Erythroblast (primary cell): ENCODE measurements around the gene EXTL1.

ENCODE experiments used
- GATA1 ChIP-seq: IDR thresholded peaks from 2 replicates; pipeline ENCODE4 v1.6.1; 2011; ENCODE audit warnings: low read depth, mild to moderate bottlenecking, control low read depth, low read length, moderate library complexity
- POLR2A ChIP-seq: IDR thresholded peaks from 2 replicates; pipeline ENCODE4 v1.6.1; 2011; ENCODE audit warnings: mild to moderate bottlenecking, low read length

DNA sequence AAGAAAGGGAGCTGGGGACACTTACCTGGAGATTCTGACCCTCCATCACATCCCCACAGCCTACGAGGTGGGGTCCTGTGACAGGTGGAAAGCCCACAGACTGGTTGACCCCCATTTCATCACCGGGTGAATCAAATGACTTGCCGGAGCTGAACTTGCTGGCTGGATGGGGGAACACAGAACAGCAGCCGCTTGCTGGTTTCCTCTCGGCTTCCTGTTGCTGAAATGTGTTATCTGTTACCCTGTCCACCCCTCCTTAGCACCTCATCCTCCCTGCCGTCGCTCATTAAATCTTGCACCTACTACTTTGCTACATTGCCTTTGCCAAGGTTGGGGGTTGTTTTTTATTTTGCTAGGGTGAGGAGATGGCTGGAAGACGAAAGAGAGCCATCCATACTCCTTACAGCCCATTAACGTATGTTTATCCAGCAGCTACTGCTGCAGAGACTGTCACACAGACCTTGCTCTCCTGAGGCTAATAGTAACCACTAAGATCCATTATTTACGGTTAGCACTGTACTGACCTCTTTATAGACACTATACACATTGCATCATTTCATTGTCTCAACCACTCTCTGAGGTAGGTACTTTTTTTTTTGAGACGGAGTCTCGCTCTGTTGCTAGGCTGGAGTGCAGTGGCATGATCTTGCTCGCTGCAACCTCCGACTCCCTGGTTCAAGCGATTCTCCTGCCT, 30.7 kb upstream of the EXTL1 start:
- TF ChIP-seq POLR2A (no peak), GATA1 (no peak)
